ENCODE results near the gene POLG.

GRCh38 chr15:89323825-89324224 is 10.8 kb downstream of the POLG start:
- TF ChIP-seq CTCF (IDR thresholded peaks at IDR 0.05) (no peak), POLR2A (IDR thresholded peaks at IDR 0.05) (no peak), POLR2AphosphoS5 (IDR thresholded peaks at IDR 0.05) (no peak)

Data from stomach (tissue), 4 donors.